ENCODE data around the gene IPO7. TPM values are rescaled to one million over a fixed set of nuclear protein-coding genes. Genes with fewer than 3 reads are reported as not detected.

Gene IPO7
- total RNA-seq, 1 experiment from 2014 or later, result 273 TPM

- POLR2A ChIA-PET, result interaction anchor here (0.5 to 1.6 kb wide), 9 partner anchors 9 to 786 kb away, joined by 3 to 18 read pairs (median 4); partner anchors contain the start of gene IPO7
- Histone ChIP-seq H3K27me3 (ENCODE audit: control insufficient read depth, insufficient read depth, low read length) (no peaks in the 10 kb centered on the region), H3K36me3 (ENCODE audit: control insufficient read depth, insufficient read depth, low read length) (no peaks in the 10 kb centered on the region), H3K4me1 (ENCODE audit: control insufficient read depth, insufficient read depth, low read length) (peaks cover 34% of the 10 kb centered on the region), H3K27ac (ENCODE audit: low read length) (peak overlapping the region; percentile 84), H3K4me3 (ENCODE audit: low read depth in 2 of 2, low read length in 2 of 2) (peak overlapping the region; percentile 29 to 63), H3K9me3 (ENCODE audit: control insufficient read depth, insufficient read depth, low read depth, low read length) (no peaks in the 10 kb centered on the region)
- BruUV-seq (replicated peaks), result TSS peak; percentile 99
- intact Hi-C loops (cut with micrococcal nuclease; ENCODE audit: unreplicated experiment) (no loop called here), in situ Hi-C loops (cut with HindIII; ENCODE audit: low pct_unique_long_range_greater_than_20kb, low sequenced_read_pairs) (no loop called here)
- TF ChIP-seq REST (IDR thresholded peaks at IDR 0.05; ENCODE audit: insufficient read depth in 1 of 2, low read depth in 2 of 2, low read length in 1 of 2), result peak in 1 of 2 experiments; percentile 68; a peak in 2 of 4 replicates
- TF ChIP-seq POLR2AphosphoS5 (IDR thresholded peaks at IDR 0.05; ENCODE audit: low read depth, low read length), result peak; percentile 94
- no peak for TF ChIP-seq CTCF (IDR thresholded peaks at IDR 0.05)
- peak; percentile 96 for TF ChIP-seq TCF7L2 (IDR thresholded peaks at IDR 0.05; ENCODE audit: low read depth, low read length)
- peak; percentile 86; the same call in 1 of the 2 replicates for TF ChIP-seq SIN3A (IDR thresholded peaks at IDR 0.05; ENCODE audit: borderline replicate concordance, insufficient read depth, low read depth, low read length)
- peak; percentile 95 for DNase-seq (ENCODE audit: low read depth, low spot score)
- peak; percentile 98 for ATAC-seq
- CTCF ChIA-PET, result interaction anchor here (0.5 to 0.9 kb wide), 5 partner anchors 9 to 512 kb away, joined by 3 to 12 read pairs (median 3); no protein-coding TSS in a partner anchor
Measured at GRCh38 chr11:9363954-9364912, 20.2 kb upstream of the IPO7 start.

- ChIA-PET CTCF (no interaction called here), POLR2A (no interaction called here)
- BruUV-seq (replicated peaks), result no TSS peak
Measured at GRCh38 chr11:9367551-9367950, 16.9 kb upstream of the IPO7 start.

More at GRCh38 chr11:9367551-9367950, 16.9 kb upstream of the IPO7 start:
- ATAC-seq (no peak), DNase-seq (ENCODE audit: low read depth, low spot score) (no peak)
- intact Hi-C loops (cut with micrococcal nuclease; ENCODE audit: unreplicated experiment), result no loop called here
- TF ChIP-seq CTCF (IDR thresholded peaks at IDR 0.05) (no peak), POLR2AphosphoS5 (IDR thresholded peaks at IDR 0.05; ENCODE audit: low read depth, low read length) (no peak), REST (IDR thresholded peaks at IDR 0.05; ENCODE audit: insufficient read depth in 1 of 2, low read depth in 2 of 2, low read length in 1 of 2) (no peak), SIN3A (IDR thresholded peaks at IDR 0.05; ENCODE audit: borderline replicate concordance, insufficient read depth, low read depth, low read length) (no peak), TCF7L2 (IDR thresholded peaks at IDR 0.05; ENCODE audit: low read depth, low read length) (no peak)
- no peaks in the 10 kb centered on the region for H3K27me3 ChIP-seq (ENCODE audit: control insufficient read depth, insufficient read depth, low read length)
- H3K27ac ChIP-seq (ENCODE audit: low read length), result no peak overlapping the region
- in situ Hi-C loops (cut with HindIII; ENCODE audit: low pct_unique_long_range_greater_than_20kb, low sequenced_read_pairs), result no loop called here
- H3K4me3 ChIP-seq (ENCODE audit: low read depth in 2 of 2, low read length in 2 of 2), result no peak overlapping the region
- H3K9me3 ChIP-seq (ENCODE audit: control insufficient read depth, insufficient read depth, low read depth, low read length), result no peaks in the 10 kb centered on the region
- H3K4me1 ChIP-seq (ENCODE audit: control insufficient read depth, insufficient read depth, low read length), result peaks cover 21% of the 10 kb centered on the region
- no peaks in the 10 kb centered on the region for H3K36me3 ChIP-seq (ENCODE audit: control insufficient read depth, insufficient read depth, low read length)
